Erythroblast (primary cell): ENCODE results near the gene RASA2.
A peak's percentile ranks its signal among the peaks of the same experiment; 100 is the strongest.

Experiments used
- DNase-seq, 2 experiments: peaks; one replicate each; lab custom pipeline; 2025; lab: John Stamatoyannopoulos, UW
- GATA1 ChIP-seq: IDR thresholded peaks from 2 replicates; pipeline ENCODE4 v1.6.1; 2011; ENCODE audit warnings: low read depth, mild to moderate bottlenecking, control low read depth, low read length, moderate library complexity
- POLR2A ChIP-seq: IDR thresholded peaks from 2 replicates; pipeline ENCODE4 v1.6.1; 2011; ENCODE audit warnings: mild to moderate bottlenecking, low read length

The RASA2 gene

GRCh38 chr3:141486746-141487520 is at the start of gene RASA2:
Gene RASA2 (plus strand): TSS chr3:141487027. CDS start chr3:141487084, 57 bp downstream.
- TF ChIP-seq POLR2A (peak; percentile 62), GATA1 (no peak)
- DNase-seq, result peak; percentile 84 to 89

GRCh38 chr3:141439589-141439988 is 47.2 kb upstream of the RASA2 start:
- TF ChIP-seq GATA1, result no peak
- no peak for TF ChIP-seq POLR2A
- no peak for DNase-seq

- DNase-seq, result no peak
- TF ChIP-seq GATA1, result no peak
- TF ChIP-seq POLR2A, result no peak
These were observed 45.9 kb upstream of the RASA2 start for GRCh38 chr3:141440942-141441341.

GRCh38 chr3:141441381-141442364 is 45.2 kb upstream of the RASA2 start:
- TF ChIP-seq POLR2A (no peak), GATA1 (no peak)
- DNase-seq, result peak; percentile 83 to 88

GRCh38 chr3:141442446-141442845 is 44.4 kb upstream of the RASA2 start:
- TF ChIP-seq GATA1, result no peak
- TF ChIP-seq POLR2A, result no peak
- no peak for DNase-seq

- DNase-seq, result no peak
- no peak for TF ChIP-seq GATA1
- TF ChIP-seq POLR2A, result no peak
These were observed 43.9 kb upstream of the RASA2 start for GRCh38 chr3:141442914-141443313.

GRCh38 chr3:141444586-141445285 is 42.1 kb upstream of the RASA2 start:
- DNase-seq, result no peak
- TF ChIP-seq GATA1 (no peak), POLR2A (no peak)

GRCh38 chr3:141445990-141446389 is 40.8 kb upstream of the RASA2 start:
- TF ChIP-seq POLR2A (no peak), GATA1 (no peak)
- DNase-seq, result no peak

GRCh38 chr3:141446737-141447136 is 40.1 kb upstream of the RASA2 start:
- TF ChIP-seq GATA1 (no peak), POLR2A (no peak)
- DNase-seq, result no peak

GRCh38 chr3:141447383-141447782 is 39.4 kb upstream of the RASA2 start:
- no peak for DNase-seq
- TF ChIP-seq POLR2A, result no peak
- no peak for TF ChIP-seq GATA1

GRCh38 chr3:141448606-141449220 is 38.1 kb upstream of the RASA2 start:
- DNase-seq, result no peak
- TF ChIP-seq GATA1, result no peak
- no peak for TF ChIP-seq POLR2A

- no peak for DNase-seq
- TF ChIP-seq GATA1 (no peak), POLR2A (no peak)
These were observed 37.4 kb upstream of the RASA2 start for GRCh38 chr3:141449424-141449823.

- TF ChIP-seq POLR2A (no peak), GATA1 (no peak)
These were observed 36.0 kb upstream of the RASA2 start for GRCh38 chr3:141450727-141451375.

More at GRCh38 chr3:141450727-141451375, 36.0 kb upstream of the RASA2 start:
- DNase-seq, result peak; percentile 46 to 63
